CD4-positive, alpha-beta memory T cell (primary cell): ENCODE measurements around the gene VPS13C. TPM values are rescaled to one million over a fixed set of nuclear protein-coding genes. Genes with fewer than 3 reads are reported as not detected.

ENCODE experiments used
- CTCF ChIA-PET: fragments of 350-600 bp; sonication (Branson Sonifier 250); formaldehyde crosslinking; loops from one replicate; lab custom pipeline; 2021; ENCODE audit warnings: inconsistent platforms; ENCODE audit not compliant: partially characterized antibody; lab: Charles Lee
- POLR2A ChIA-PET: fragments of 350-600 bp; sonication (Branson Sonifier 250); formaldehyde crosslinking; loops from one replicate; lab custom pipeline; 2021; ENCODE audit not compliant: partially characterized antibody; lab: Charles Lee
- DNase-seq, 5 donors: peaks; one replicate each; pipeline versions ENCODE4 v3.0.0 to v3.0.0-alpha.2; 2020 to 2022; ENCODE audit warnings: mixed read lengths in 1 of 5
- H3K27ac ChIP-seq: one replicate; pipeline ENCODE4 v1.7.0; 2013; ENCODE audit warnings: low read depth, low read length
- H3K27me3 ChIP-seq: 2 replicates; pipeline ENCODE4 v1.7.0; 2013; ENCODE audit warnings: mild to moderate bottlenecking, low read length, moderate library complexity; ENCODE audit not compliant: insufficient read depth
- H3K36me3 ChIP-seq: 2 replicates; pipeline ENCODE4 v1.7.0; 2013; ENCODE audit warnings: mild to moderate bottlenecking, low read length, moderate library complexity; ENCODE audit not compliant: insufficient read depth
- H3K4me1 ChIP-seq: 2 replicates; pipeline ENCODE4 v1.7.0; 2013; ENCODE audit warnings: mild to moderate bottlenecking, low read length, moderate library complexity; ENCODE audit not compliant: insufficient read depth
- H3K4me3 ChIP-seq, 2 donors: one replicate each; pipeline ENCODE4 v1.7.0; 2013; ENCODE audit warnings: low read length in 2 of 2, mild to moderate bottlenecking in 1 of 2
- H3K9me3 ChIP-seq, 2 donors: one replicate each; pipeline ENCODE4 v1.7.0; 2013; ENCODE audit warnings: low read length in 2 of 2, control low read depth in 1 of 2; ENCODE audit not compliant: control insufficient read depth in 1 of 2
- H3K27ac Mint-ChIP-seq, 7 donors: one replicate each; pipeline ENCODE4 v1.8.0; 2020 to 2021; ENCODE audit warnings: mixed read lengths in 7 of 7, mild to moderate bottlenecking in 6 of 7, inconsistent platforms in 3 of 7, moderate library complexity in 3 of 7
- H3K27me3 Mint-ChIP-seq, 2 donors: one replicate each; pipeline ENCODE4 v1.8.0; 2020 to 2021; ENCODE audit warnings: mixed read lengths in 2 of 2
- H3K36me3 Mint-ChIP-seq, 2 donors: one replicate each; pipeline ENCODE4 v1.8.0; 2020 to 2021; ENCODE audit warnings: mixed read lengths in 2 of 2, inconsistent platforms in 1 of 2, mild to moderate bottlenecking in 1 of 2
- H3K4me1 Mint-ChIP-seq, 4 donors: one replicate each; pipeline ENCODE4 v1.8.0; 2020 to 2021; ENCODE audit warnings: mixed read lengths in 4 of 4, mild to moderate bottlenecking in 1 of 4
- H3K4me3 Mint-ChIP-seq, 8 donors: one replicate each; pipeline ENCODE4 v1.8.0; 2020 to 2021; ENCODE audit warnings: mixed read lengths in 8 of 8, mild to moderate bottlenecking in 7 of 8, moderate library complexity in 6 of 8, inconsistent platforms in 3 of 8
- H3K9me3 Mint-ChIP-seq, 8 donors: one replicate each; pipeline ENCODE4 v1.8.0; 2020 to 2021; ENCODE audit warnings: mixed read lengths in 8 of 8, mild to moderate bottlenecking in 5 of 8, inconsistent platforms in 3 of 8, moderate library complexity in 1 of 8
- intact Hi-C: fragments of 100-400 bp; cut with micrococcal nuclease; formaldehyde crosslinking; loops from one replicate; pipeline ENCODE4 v1.15.1; 2023
- polyA plus RNA-seq, 2 donors: library from polyadenylated mRNA; unstranded; fragments of 300-500 nt; fragmentation: Illumina TruSeq; gene quantifications; one replicate each; pipeline ENCODE4 v1.2.3, GENCODE V29; 2021
- total RNA-seq, 2 experiments: library from RNA; stranded (reverse); gene quantifications; one replicate each; pipeline ENCODE4 v1.2.3, GENCODE V29; 2021

The VPS13C gene
- total and polyA plus RNA-seq, 4 experiments from 2014 or later, result 10.6 to 148 (median 82.3) TPM

- ChIA-PET POLR2A (interaction anchor here (0.7 kb wide), 1 partner anchor 15 kb away, joined by 4 read pairs; no protein-coding TSS in a partner anchor), CTCF (interaction anchor here (3.6 to 3.7 kb wide), 2 partner anchors 12 to 16 kb away, joined by 18 to 39 read pairs; no protein-coding TSS in a partner anchor)
- no peaks in the 10 kb centered on the region for H3K9me3 Mint-ChIP-seq
These were observed 1.8 kb downstream of the VPS13C start for GRCh38 chr15:62058327-62059028.

GRCh38 chr15:62057341-62057980 is 2.8 kb downstream of the VPS13C start:
- Histone ChIP-seq H3K36me3 (no peaks in the 10 kb centered on the region), H3K4me1 (peaks cover 65% of the 10 kb centered on the region), H3K27ac (no peak overlapping the region), H3K9me3 (no peaks in the 10 kb centered on the region), H3K27me3 (no peaks in the 10 kb centered on the region), H3K4me3 (no peak overlapping the region)
- POLR2A ChIA-PET, result no interaction called here
- peaks cover 44 to 88% (median 71%) of the 10 kb centered on the region in 4 donors for H3K4me1 Mint-ChIP-seq
- intact Hi-C loops, result no loop called here
- CTCF ChIA-PET, result no interaction called here
- DNase-seq, result no peak
- H3K27me3 Mint-ChIP-seq, result no peaks in the 10 kb centered on the region
- H3K4me3 Mint-ChIP-seq, result peak overlapping the region in 1 of 8 donors; percentile 50
- no peaks in the 10 kb centered on the region for H3K9me3 Mint-ChIP-seq
- peak overlapping the region in 1 of 7 donors; percentile 28 for H3K27ac Mint-ChIP-seq
- H3K36me3 Mint-ChIP-seq, result peaks cover 7 to 17% of the 10 kb centered on the region in 2 donors

More at GRCh38 chr15:62058327-62059028, 1.8 kb downstream of the VPS13C start:
- no peak overlapping the region for H3K27ac ChIP-seq
- peaks cover 42 to 80% (median 65%) of the 10 kb centered on the region in 4 donors for H3K4me1 Mint-ChIP-seq
- peaks cover 7 to 17% of the 10 kb centered on the region in 2 donors for H3K36me3 Mint-ChIP-seq
- intact Hi-C loops, result no loop called here
- no peaks in the 10 kb centered on the region for H3K9me3 ChIP-seq
- no peaks in the 10 kb centered on the region for H3K36me3 ChIP-seq
- DNase-seq, result peak in 1 of 5 donors; percentile 29
- H3K27ac Mint-ChIP-seq, result peak overlapping the region in 5 of 7 donors; percentile 15 to 77 (median 59)
- peaks cover 55% of the 10 kb centered on the region for H3K4me1 ChIP-seq
- no peaks in the 10 kb centered on the region for H3K27me3 Mint-ChIP-seq
- no peaks in the 10 kb centered on the region for H3K27me3 ChIP-seq
- peak overlapping the region; percentile 57 to 98 (median 94) for H3K4me3 Mint-ChIP-seq
- H3K4me3 ChIP-seq, result no peak overlapping the region

GRCh38 chr15:62054979-62055378 is 5.3 kb downstream of the VPS13C start:
- ChIA-PET POLR2A (no interaction called here), CTCF (no interaction called here)
- no peaks in the 10 kb centered on the region for H3K36me3 ChIP-seq
- H3K4me3 ChIP-seq, result no peak overlapping the region
- peak overlapping the region in 2 of 7 donors; percentile 5 to 55 for H3K27ac Mint-ChIP-seq
- no peaks in the 10 kb centered on the region for H3K27me3 ChIP-seq
- peaks cover 39 to 81% (median 63%) of the 10 kb centered on the region in 4 donors for H3K4me1 Mint-ChIP-seq
- H3K9me3 ChIP-seq, result no peaks in the 10 kb centered on the region
- H3K4me3 Mint-ChIP-seq, result peak overlapping the region in 1 of 8 donors; percentile 4
- intact Hi-C loops, result no loop called here
- H3K4me1 ChIP-seq, result peaks cover 59% of the 10 kb centered on the region
- no peak for DNase-seq
- peaks cover 10 to 14% of the 10 kb centered on the region in 2 donors for H3K36me3 Mint-ChIP-seq
- no peaks in the 10 kb centered on the region for H3K27me3 Mint-ChIP-seq
- no peak overlapping the region for H3K27ac ChIP-seq
- H3K9me3 Mint-ChIP-seq, result peaks cover 0 to 2% (median 0%) of the 10 kb centered on the region in 8 donors

- Mint-ChIP-seq H3K4me3 (peak overlapping the region in 3 of 8 donors; percentile 3 to 20 (median 13)), H3K27me3 (no peaks in the 10 kb centered on the region), H3K36me3 (peaks cover 12% of the 10 kb centered on the region in 2 donors), H3K27ac (peak overlapping the region in 2 of 7 donors; percentile 51 to 53), H3K9me3 (peaks cover 0 to 4% (median 0%) of the 10 kb centered on the region in 8 donors), H3K4me1 (peaks cover 34 to 74% (median 54%) of the 10 kb centered on the region in 4 donors)
- H3K27me3 ChIP-seq, result no peaks in the 10 kb centered on the region
- no peak overlapping the region for H3K4me3 ChIP-seq
- ChIA-PET CTCF (interaction anchor here (0.9 to 1.4 kb wide), 4 partner anchors 13 to 29 kb away, joined by 3 to 6 read pairs (median 3); partner anchors contain the start of gene C2CD4A), POLR2A (no interaction called here)
- no peaks in the 10 kb centered on the region for H3K9me3 ChIP-seq
- H3K27ac ChIP-seq, result no peak overlapping the region
- H3K36me3 ChIP-seq, result no peaks in the 10 kb centered on the region
- peaks cover 49% of the 10 kb centered on the region for H3K4me1 ChIP-seq
- intact Hi-C loops, result no loop called here
- no peak for DNase-seq
These were observed 6.7 kb downstream of the VPS13C start for GRCh38 chr15:62053439-62054085.

GRCh38 chr15:62052713-62053112 is 7.5 kb downstream of the VPS13C start:
- DNase-seq, result no peak
- intact Hi-C loops, result no loop called here
- Histone ChIP-seq H3K27ac (no peak overlapping the region), H3K9me3 (no peaks in the 10 kb centered on the region), H3K4me1 (peaks cover 43% of the 10 kb centered on the region), H3K27me3 (no peaks in the 10 kb centered on the region), H3K4me3 (no peak overlapping the region), H3K36me3 (no peaks in the 10 kb centered on the region)
- ChIA-PET CTCF (interaction anchor here (0.8 to 1.5 kb wide), 5 partner anchors 8 to 219 kb away, joined by 3 to 6 read pairs (median 3); partner anchors contain the start of genes C2CD4A and VPS13C), POLR2A (no interaction called here)
- no peak overlapping the region for H3K4me3 Mint-ChIP-seq
- H3K27me3 Mint-ChIP-seq, result no peaks in the 10 kb centered on the region
- H3K9me3 Mint-ChIP-seq, result peaks cover 0 to 4% (median 0%) of the 10 kb centered on the region in 8 donors
- peaks cover 30 to 70% (median 49%) of the 10 kb centered on the region in 4 donors for H3K4me1 Mint-ChIP-seq
- H3K27ac Mint-ChIP-seq, result peak overlapping the region in 2 of 7 donors; percentile 51 to 71
- peaks cover 9 to 12% of the 10 kb centered on the region in 2 donors for H3K36me3 Mint-ChIP-seq

- Mint-ChIP-seq H3K9me3 (peaks cover 0 to 4% (median 0%) of the 10 kb centered on the region in 8 donors), H3K27ac (peak overlapping the region in 2 of 7 donors; percentile 1 to 9), H3K36me3 (peaks cover 5 to 6% of the 10 kb centered on the region in 2 donors), H3K4me3 (peak overlapping the region in 1 of 8 donors; percentile 6), H3K27me3 (no peaks in the 10 kb centered on the region), H3K4me1 (peaks cover 34 to 68% (median 48%) of the 10 kb centered on the region in 4 donors)
- intact Hi-C loops, result no loop called here
- no peaks in the 10 kb centered on the region for H3K36me3 ChIP-seq
- no peaks in the 10 kb centered on the region for H3K27me3 ChIP-seq
- H3K4me1 ChIP-seq, result peaks cover 47% of the 10 kb centered on the region
- no peak overlapping the region for H3K27ac ChIP-seq
- H3K4me3 ChIP-seq, result no peak overlapping the region
- ChIA-PET POLR2A (interaction anchor here (0.6 kb wide), 1 partner anchor 156 kb away, joined by 4 read pairs; no protein-coding TSS in a partner anchor), CTCF (interaction anchor here (0.7 kb wide), 1 partner anchor 15 kb away, joined by 3 read pairs; no protein-coding TSS in a partner anchor)
- no peak for DNase-seq
- no peaks in the 10 kb centered on the region for H3K9me3 ChIP-seq
These were observed 9.1 kb downstream of the VPS13C start for GRCh38 chr15:62051166-62051565.
